T-helper 1 cell treated with Interleukin-12 subunit alpha and Interleukin-12 subunit beta and Interleukin-4 antibody, amounts not matched to agents 30 ng/mL and 1 ng/mL, for 36 hours (primary cell): Measurements from ENCODE around the gene IP6K3. TPM values are rescaled to one million over a fixed set of nuclear protein-coding genes. Genes with fewer than 3 reads are reported as not detected.

Experiments used
- intact Hi-C: fragments of 100-400 bp; cut with micrococcal nuclease; formaldehyde crosslinking; loops from one replicate; pipeline ENCODE4 v1.15.1; 2024
- total RNA-seq: library from RNA; stranded (reverse); gene quantifications from 2 replicates; pipeline ENCODE4 v1.2.3, GENCODE V29; 2022

Gene IP6K3
- total RNA-seq, 1 donor from 2014 or later = not detected

- intact Hi-C loops = loop anchor here (1.0 to 2.0 kb wide), 3 partner anchors 18 to 173 kb away; no protein-coding TSS in a partner anchor
Observed at GRCh38 chr6:33761922-33762629, 15.4 kb upstream of the IP6K3 start.

DNA sequence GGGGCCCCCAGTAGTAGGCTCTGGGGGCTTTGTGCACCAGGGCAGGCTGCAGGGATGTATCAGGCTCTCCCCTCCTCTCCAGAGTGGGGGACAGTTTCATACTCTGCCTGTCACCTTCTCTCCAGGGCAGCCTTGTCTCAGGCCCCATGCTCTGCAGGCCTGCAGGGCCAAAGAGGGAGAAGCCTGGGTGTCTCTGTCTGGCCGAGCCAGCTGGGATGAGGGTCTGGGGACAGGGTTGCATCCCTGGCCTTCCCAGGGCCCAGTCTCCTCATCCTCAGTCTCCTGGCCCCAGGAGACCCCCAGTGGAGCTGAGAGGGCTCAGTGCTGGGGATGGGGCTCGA, 14.8 kb upstream of the IP6K3 start:
- intact Hi-C loops = no loop called here

GRCh38 chr6:33759887-33760629, 13.4 kb upstream of the IP6K3 start:
- intact Hi-C loops = no loop called here

DNA sequence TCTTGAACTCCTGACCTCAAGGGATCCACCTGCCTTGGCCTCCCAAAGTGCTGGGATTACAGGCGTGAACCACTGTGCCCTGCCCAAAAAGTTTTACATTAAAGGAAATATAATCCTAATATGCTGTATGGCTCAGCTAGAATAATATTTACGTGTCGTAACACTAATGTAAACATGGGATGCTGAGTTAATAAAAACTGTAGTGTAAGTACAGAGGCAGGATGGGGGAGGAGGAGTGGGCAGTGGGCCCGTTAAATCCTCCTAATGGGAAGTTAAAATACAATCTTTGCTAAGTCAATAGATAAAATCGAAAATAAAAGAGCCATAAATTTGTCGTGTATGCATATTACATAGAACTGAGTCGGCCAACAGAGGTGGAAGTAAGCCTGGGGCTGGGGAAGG, 12.1 kb upstream of the IP6K3 start:
- intact Hi-C loops = no loop called here

- intact Hi-C loops = no loop called here
Observed at GRCh38 chr6:33757906-33758305, 11.2 kb upstream of the IP6K3 start.

DNA sequence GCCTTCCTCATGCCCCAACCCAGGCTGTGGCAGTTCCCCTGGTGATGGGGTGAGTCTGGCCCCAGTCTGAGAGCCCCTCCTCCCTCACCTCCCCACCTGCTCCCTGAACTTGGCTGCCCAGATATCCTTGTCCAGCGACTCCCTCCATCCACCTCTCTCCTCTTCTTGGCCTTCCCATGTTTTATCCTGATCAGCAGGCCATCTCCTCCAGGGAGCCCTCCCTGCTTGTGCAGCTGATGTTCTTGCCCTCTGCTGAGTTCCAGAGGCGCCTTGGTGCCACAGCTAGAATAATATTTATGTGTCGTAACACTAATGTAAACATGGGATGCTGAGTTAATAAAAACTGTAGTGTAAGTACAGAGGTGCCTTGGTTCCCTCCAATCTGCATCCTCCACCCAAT, 10.4 kb upstream of the IP6K3 start:
- intact Hi-C loops = no loop called here

DNA sequence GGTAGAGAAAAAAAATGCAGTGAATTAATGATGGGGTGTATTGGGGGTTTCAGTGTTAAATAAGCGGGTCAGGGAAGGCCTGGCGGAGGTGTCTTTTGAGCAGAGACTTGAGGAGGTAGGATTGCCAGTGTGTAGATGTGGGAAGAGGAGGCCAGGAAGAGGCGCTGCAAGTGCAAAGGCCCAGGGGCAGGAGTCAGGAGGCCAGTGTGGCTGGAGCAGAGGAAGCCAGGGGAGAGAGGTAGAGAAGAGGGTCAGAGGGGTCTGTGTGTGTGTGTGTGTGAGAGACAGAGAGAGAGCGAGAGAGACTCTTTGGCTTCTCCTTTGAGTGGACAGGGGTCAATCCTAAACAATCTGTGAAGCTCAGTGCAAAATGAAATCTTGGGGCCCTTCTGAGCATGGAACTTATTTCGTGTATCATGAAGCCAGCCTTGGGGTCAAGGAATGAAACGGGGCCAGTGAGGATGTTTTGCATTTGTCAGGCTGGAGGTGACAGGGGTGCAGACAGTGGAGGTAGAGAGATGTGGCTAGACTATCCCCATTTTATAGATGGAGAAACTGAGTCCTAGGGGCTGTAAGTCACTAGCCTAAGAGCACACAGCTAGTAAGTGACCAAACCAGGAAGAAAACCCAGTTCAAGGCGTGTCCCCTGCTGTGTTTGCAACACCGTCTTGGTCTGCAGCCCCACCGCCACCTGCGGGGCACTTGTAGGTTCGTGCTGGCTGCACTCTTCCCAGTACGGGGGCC, 9.7 kb upstream of the IP6K3 start:
- intact Hi-C loops = no loop called here

DNA sequence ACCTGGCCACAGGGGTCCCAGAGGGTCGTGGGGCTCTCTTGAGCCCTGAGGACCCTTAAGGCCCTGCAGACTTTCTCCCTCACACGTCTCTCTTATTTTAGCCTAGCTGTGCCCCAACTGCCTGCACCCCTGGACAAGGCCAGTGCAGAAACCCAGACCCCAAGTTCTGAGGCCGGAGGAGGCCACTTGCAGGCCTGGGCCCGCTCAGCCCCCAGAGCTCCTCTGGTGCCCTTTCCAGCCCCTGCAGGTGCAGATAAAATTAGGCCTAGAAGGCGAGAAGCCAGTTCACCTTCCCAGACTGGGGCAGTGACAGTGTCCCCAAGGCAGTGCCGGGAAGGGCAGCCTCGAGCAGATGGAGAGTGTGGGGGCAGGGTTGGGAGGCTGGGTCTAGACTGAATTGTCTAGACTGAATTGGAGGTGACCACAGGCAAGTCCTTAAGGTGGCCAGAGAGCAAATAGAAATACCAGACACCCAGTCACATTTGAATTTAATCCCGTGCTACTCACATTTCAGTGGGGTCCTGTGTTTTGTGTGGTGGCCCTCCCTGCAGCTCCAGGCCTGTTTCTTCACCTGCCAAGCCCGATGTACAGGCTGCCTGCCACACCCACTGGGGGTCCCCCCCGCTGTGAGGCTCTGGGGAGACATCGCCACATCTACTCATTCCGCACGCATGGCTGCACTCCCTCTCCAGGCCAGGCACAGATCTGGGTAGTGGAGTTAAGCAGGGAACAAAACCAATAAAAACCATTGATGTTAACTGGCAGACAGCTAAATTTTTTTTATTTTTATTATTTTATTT, 8.6 kb upstream of the IP6K3 start:
- intact Hi-C loops = no loop called here

DNA sequence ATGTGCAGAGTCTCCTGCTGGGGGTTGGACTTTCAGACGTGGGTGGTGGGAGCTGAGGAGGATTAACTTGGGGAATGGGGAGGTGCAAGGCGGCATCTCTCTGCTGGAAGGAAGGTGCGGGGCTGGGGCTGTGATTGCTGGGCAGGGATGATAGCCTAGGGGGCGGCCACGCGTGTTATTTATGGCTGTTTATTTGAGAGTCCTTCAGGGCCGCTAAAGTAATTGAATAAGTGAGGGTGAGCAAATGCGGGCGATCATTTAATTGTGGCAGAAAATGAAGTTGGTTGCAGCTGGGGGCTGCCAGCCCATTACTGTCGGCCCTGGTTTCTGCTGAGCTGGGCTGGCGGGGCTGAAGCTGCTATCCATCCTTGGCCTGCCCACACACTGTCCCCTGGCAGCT, 7.5 kb upstream of the IP6K3 start:
- intact Hi-C loops = no loop called here

DNA sequence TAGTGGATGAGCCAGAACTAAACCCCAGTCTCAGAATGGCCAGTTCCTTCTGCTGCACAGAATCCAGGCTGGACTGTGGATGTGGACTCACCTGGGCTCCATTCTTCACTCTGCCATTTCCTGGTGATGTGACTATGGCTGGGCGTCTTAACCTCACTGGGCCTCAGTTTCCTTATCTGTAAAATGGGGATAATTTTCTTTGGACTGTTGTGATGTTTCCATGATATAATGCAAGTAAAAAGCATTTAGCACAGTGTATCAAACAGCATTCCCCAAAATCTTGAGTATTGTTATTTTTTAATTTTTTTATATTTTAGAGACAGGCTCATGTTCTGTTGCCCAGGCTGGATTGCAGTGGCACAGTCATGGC, 5.9 kb upstream of the IP6K3 start:
- intact Hi-C loops = no loop called here

- intact Hi-C loops = no loop called here
Observed at GRCh38 chr6:33751771-33752645, 5.3 kb upstream of the IP6K3 start.

DNA sequence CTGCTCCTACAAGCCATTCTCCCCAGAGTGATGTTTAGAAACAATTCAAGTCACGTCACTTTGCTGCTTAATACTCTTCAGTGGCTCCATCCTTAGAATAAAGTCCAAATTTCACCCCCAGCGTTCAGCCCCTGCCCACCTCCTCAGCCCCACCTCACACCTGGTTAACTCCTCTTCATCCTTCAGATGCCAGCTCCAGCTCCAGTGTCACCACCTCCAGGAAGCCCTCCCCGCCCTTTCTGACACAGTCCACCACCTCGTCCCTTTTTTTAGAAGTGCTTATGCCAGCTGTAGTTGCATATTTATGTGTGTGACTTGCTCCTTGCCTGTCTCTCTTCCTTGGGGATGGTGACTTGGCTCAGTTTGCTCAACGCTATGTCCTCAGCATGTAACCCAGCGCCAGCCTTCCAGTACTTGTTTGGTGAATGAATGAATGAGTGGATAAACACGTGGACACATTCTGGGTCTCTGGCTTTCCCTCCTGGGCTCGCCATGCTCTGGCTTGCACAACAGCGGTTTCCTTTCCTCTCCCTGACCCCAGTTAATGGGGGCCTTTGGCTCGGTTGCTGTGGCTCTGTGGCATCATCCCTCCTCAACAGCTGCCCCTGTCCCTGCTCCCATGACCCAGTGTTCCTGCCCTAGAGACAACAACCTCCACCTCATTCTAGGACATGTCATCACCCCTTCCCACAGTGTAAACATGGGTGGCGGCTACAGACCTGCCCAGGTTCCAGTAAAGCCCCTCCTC, 3.7 kb upstream of the IP6K3 start:
- intact Hi-C loops = no loop called here

GRCh38 chr6:33749401-33749800, 2.7 kb upstream of the IP6K3 start:
- intact Hi-C loops = no loop called here

GRCh38 chr6:33748841-33749240, 2.1 kb upstream of the IP6K3 start:
- intact Hi-C loops = no loop called here

DNA sequence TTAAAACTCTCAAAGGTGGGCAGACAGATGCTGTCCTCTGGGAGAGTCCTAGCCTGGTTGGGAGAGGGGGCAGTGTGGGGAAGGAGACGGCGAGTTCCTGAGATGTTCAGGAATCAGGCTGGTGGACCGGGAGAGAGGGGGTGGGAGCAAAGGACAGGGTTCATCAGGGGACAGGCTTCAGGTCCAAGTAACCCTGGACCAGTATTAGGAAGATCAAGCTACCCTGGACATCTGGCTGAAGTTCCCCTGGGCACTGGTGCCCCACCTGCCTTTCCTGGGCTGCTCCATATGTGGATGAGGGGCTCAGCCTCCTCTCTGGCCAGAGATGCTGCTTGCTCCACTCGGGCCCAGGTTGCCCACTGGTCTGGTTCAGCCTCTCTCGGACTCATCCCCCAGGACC, 1.1 kb upstream of the IP6K3 start:
- intact Hi-C loops = no loop called here

GRCh38 chr6:33746036-33746600, 587 bp downstream of the IP6K3 start:
- intact Hi-C loops = no loop called here

DNA sequence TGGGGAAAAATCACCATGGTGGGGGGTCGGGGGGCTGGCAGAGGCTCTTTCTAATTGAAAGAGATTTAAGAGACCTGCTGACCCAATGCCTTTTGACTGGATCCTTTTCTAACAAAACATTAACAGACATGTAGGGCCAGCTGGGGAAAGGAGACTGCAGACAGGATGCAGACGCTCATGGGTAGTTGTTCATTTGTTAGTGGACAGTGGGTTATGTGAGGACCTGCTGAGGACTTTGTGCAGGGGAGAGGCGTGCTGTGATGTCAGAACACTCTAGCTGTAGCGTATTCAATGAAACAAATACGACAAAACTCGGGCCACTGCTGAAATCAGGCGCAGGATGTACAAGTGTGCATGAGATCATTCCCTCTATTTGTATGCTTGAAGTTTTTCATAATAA, 1.2 kb downstream of the IP6K3 start:
- intact Hi-C loops = no loop called here

DNA sequence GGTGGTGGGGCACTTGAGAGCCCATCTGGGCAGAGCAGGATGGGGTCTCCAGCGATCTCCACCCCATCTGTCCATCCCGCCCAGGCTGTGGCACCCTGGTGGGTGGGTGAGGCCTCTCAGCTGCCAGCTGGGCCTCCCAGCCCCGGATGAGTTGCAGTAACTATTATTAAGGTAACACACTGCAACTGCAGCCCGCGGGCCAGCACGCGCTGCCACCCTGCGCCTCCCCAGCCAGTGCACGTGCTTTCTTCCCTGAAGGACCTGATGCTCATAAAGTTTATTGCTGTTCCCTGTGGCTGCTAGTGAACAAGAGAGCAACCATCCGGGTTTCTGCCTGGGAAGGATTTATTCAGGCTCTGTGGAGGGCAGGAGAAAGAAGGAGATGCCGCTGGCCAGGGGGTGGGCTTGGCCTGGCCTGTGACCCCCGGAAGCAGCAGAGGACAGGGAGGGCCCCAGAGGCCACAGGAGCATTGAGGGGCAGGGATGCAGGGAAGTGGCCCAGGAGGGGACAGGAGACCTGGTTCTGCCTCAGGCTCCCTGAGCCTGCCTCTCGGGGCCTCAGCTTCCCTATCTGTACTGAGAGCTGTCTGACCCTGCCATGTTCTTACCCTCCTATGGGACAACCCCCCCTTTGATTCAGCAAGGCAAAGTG, 1.7 kb downstream of the IP6K3 start:
- intact Hi-C loops = loop anchor here (1.0 kb wide), 4 partner anchors 17 to 409 kb away; partner anchors contain the start of gene UQCC2
